NCI-H226 (cell line): ENCODE results near the gene TMEM62.
"Not testable (repeated sequence)": the region's sequence is repeated elsewhere in the genome, so short reads cannot be mapped to it uniquely, and the experiment has no call there.

Experiments
- DNase-seq: peaks from one replicate; pipeline ENCODE4 v3.0.0-alpha.2; 2015

Gene TMEM62

DNA sequence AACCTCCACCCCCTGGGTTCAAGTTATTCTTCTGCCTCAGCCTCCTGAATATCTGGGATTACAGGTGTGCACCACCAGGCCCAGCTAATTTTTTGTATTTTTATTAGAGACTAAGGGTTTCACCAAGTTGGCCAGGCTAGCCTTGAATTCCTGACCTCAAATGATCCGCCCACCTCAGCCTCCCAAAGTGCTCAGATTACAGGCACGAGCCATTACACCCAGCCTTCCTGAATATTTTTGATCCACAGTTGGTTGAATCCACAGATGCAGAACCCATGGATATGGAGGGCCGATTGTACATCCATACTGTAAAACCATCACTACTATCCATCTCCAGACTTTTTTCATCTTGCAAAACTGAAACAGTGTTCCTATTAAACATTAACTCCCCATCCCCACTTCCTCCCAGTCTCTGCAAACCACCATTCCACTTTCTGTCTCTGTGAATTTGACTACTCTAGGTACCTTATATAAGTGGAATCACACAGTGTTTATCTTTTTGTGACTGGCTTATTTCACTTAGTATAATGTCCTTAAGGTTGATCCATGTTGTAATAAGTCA lies 8.2 kb upstream of the TMEM62 start:
- DNase-seq = no peak

DNA sequence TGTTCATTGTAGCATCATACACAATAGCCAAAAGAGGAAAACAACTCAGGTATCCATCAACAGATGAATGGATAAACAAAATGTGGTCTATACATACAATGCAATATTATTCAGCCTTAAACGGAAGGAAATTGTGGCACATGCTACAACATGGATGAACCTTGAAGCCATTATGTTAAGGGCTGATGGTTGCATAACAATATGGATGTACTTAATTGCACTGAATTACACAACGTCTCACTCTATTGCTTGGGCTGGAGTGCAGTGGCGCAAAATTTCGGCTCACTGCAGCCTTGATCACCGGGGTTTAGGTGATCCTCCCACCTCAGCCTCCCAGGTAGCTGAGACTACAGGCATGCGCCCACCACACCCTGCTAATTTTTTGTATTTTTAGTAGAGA lies 7.0 kb upstream of the TMEM62 start:
- DNase-seq = no peak

DNA sequence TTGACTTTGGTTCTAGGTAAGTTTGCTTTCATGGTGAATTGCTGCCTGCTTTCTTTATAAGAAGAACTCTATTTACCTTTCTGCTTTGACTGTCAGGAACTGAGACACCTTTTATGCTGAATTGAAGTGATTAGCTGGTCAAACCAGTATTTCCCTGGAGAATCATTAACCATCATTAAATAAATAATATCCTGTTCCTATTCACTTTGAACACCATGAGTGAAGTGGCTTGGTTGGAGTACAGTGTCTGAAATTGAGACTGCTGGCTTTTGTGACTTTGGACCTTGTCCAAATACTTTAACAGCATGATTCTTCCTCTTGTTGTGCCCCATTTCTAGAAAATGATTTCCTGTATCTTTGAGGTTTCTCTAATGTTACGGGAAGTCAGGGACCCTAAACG lies 5.6 kb upstream of the TMEM62 start:
- DNase-seq = no peak

DNA sequence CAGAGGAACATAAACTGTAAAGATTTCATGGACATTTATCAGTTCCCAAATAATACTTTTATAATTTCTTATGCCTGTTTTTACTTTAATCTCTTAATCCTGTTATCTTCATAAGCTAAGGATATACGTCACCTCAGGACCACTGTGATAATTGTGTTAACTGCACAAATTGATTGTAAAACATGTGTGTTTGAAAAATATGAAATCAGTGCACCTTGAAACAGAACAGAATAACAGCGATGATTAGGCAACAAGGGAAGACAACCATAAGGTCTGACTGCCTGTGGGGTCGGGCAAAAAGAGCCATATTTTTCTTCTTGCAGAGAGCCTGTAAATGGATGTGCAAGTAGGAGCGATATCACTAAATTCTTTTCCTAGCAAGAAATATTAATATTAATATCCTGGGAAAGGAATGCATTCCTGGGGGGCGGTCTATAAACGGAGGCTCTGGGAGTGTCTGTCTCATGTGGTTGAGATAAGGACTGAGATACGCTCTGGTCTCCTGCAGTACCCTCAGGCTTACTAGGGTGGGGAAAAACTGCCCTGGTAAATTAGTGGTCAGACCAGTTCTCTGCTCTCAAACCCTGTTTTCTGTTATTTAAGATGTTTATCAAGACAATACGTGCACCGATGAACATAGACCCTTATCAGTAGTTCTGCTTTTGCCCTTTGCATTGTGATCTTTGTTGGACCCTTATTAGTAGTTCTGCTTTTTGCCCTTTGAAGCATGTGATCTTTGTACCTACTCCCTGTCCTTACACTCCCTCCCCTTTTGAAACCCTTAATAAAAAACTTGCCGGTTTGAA lies 5.0 kb upstream of the TMEM62 start:
- not testable (repeated sequence) for DNase-seq

DNA sequence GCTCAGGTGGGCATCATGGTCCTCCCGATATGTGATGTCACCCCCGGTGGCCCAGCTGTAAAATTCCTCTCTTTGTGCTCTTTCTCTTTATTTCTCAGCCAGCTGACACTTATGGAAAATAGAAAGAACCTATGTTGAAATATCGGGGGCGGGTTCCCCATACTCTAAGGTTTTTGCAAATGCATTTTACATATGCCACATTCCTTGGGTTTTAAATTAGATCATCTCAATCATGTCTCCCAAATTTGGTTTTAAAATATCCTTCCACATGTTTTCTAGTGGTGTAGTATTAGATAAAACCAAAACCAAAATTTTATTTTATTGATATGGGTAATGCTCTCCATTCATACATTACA lies 4.4 kb upstream of the TMEM62 start:
- DNase-seq = no peak

DNA sequence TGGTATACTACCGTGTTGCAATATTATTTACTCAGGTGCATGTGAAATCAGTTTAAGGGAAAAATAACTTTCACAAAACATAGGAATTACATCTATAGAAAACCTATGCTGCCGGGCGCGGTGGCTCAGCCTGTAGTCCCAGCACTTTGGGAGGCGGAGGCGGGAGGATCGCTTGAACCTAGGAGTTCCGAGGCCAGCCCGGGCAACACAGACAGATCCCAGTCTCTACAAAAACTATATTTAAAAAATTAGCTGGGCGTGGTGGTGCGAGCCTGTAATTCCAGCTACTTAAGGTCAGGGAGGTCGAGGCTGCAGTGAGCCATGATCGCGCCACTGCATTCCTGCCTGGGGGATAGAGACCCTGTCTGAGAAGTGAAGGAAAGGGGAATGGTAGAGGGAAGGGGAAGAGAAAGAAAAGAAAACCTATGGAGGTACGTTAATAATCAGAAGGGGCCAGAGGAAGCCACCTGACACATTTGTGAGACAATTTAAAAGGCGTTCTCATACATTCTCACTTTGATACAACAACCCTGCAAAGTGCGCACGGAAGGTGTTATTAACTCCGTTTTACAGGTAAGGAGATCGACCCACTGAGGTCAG lies 456 bp upstream of the TMEM62 start:
- DNase-seq = no peak

DNA sequence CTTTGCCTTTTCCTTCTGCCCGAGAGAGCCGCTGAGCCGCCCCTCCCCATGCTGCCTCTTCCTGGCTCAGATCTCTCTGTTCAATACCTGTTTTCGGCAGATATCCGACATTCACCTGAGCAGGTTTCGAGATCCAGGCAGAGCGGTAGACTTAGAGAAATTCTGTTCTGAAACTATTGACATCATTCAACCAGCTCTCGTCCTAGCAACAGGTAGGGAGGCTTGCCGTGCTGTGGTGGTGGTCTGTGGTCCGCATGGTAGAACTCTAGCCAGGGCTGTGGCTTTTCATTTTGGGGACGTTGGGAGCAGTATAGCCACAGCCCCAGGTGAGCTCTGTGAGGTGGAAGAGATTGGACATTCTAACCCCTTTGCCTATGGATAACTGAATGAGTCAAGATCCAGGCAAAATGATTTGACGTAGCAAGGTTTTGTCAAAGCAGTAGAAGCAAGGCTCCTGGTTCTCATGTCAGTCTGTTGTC lies 810 bp downstream of the TMEM62 start:
- no peak for DNase-seq

DNA sequence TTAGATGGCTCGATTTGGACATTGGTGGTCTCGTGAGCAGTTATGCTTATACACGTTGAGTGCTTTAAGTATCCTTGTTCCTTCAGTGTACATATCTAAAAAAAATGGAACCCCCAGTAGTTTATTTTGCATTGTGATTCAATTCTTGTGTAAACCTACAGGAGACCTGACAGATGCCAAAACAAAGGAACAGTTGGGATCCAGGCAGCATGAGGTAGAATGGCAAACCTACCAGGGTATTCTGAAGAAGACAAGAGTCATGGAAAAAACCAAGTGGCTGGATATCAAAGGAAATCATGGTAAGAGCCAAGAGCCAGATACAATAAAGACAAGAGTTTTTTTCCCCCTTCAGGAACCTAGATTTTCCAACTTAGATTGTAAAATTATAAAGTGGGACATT lies 2.0 kb downstream of the TMEM62 start:
- no peak for DNase-seq

DNA sequence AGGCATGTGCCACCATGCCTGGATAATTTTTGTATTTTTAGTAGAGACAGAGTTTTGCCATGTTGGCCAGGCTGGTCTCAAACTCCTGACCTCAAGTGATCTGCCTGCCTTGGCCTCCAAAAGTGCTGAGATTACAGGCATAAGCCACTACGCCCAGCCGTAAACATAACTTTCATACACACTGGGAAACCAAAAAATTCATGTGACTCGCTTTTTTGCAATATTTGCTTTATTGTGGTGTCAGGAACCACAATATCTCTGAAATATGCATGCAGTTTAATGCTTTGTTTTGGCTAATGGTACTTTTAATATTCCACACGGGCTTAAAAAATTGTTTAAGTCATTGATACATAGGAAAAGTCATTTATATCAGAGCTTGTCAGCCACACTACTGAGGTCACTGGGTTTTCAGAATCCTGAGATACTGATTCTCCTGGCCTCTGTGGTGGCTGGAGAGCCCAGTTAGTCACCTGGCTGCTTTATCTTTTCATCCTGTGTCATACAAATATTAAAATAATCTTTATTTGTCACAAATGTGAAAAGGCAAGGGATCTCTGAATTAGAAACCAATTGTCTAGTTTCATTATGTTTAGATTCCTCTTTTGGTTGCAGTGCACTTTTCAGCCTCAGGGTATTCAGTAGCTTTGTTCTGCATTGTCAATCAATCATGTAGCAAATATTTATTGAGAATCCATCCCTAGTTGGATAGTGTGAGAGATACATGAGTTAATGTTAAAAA lies 10.0 kb downstream of the TMEM62 start:
- no peak for DNase-seq

DNA sequence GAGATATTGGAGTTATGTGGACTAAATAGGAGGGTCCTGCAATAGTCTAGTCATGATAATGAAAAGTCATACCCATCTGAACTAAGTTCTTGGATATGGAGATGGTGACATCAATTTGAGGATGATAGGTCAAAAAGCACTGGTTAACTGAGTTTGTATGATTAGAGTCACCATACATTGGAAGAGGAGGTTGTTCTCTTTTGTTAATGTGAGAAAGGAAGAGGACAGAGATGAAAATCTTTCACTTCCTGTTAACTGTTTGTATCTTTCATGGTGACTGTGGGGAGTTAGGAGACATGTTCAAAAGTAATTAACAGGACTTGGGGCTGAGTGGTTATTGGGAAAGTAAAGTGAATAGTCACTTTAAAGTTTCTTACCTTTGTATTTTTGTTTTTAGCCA lies 11.1 kb downstream of the TMEM62 start:
- DNase-seq = no peak

DNA sequence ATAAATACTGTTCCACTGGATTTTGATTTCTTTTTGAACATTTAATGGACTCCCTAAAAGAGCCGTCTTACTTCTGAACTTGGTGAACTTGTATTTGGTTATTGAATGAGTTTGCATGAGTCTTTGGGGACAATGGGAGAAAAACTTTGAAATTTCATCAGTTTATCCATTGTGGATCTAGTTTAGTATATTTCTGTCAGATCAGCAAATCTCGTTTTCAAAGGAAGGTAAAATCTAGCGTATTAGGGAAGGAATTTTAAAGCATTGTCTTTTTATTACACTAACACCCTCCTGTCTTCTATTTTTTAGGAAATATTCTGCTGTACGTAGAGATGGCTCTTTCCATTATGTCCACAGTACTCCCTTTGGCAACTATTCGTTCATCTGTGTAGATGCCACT lies 12.8 kb downstream of the TMEM62 start:
- no peak for DNase-seq

DNA sequence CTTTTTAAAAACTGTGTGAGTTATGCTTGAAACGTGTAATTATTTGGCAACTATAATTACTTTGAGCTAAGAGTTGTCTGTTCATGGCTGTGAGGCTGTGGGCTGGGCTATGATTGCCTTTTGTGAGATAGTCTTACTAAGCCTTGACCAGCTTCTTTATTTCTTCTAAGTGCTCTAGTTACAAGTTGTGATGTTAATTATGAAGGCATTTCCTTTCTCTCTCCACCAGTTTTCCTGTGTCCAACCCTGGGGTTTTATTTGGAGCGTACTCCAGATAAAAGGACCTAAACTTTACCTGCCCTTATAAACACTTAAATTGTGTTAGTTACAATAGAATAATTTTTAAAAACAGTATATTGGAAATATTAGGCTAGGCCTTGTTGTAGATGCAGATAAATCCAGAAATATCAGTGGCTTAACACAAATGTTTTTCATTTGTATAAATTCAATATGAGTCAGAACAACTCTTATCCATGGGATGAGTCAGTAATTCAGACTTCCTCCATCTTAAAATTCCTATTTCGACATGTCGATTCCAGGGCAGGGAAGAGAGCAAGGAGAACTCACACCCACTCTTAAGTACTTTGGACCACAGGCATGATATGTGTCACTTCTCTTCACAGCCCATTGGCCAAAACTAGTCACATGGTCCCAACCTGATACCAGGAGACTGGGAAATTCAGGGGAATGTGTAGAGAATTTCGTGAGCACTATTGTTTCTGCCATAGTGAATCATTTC lies 17.0 kb downstream of the TMEM62 start:
- DNase-seq = peak; percentile 94

DNA sequence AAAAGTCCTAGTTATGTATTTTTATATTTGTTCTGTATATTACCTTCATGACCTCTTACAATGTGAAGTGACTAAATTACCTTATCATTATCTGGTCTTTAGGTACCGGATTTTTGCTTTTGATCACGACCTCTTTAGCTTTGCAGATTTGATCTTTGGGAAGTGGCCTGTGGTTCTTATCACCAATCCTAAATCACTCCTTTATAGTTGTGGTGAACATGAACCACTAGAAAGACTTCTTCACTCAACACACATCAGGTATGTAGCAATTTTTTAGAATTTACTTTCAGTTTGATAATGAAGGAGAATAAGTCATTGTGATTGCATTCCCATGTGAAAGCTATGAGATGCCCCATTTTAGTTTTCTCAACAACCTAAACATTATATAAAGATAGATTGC lies 18.3 kb downstream of the TMEM62 start:
- DNase-seq = peak; percentile 9

DNA sequence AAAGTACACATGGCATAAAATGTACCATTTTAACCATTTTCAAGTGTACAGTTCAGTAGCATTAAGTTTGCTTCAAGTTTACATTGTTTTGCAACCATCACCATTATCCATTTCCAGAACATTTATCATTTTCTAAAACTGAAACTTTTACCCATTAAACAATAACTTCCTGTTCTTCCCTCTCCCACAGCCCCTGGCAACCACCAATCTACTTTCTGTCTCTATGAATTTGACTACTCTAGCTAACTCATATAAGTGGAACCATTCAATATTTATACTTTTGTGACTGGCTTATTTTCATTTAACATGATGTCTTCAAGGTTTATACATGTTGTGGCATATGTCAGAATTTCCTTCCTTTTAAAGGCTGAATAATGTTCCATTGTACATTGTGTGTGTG lies 19.9 kb downstream of the TMEM62 start:
- no peak for DNase-seq

DNA sequence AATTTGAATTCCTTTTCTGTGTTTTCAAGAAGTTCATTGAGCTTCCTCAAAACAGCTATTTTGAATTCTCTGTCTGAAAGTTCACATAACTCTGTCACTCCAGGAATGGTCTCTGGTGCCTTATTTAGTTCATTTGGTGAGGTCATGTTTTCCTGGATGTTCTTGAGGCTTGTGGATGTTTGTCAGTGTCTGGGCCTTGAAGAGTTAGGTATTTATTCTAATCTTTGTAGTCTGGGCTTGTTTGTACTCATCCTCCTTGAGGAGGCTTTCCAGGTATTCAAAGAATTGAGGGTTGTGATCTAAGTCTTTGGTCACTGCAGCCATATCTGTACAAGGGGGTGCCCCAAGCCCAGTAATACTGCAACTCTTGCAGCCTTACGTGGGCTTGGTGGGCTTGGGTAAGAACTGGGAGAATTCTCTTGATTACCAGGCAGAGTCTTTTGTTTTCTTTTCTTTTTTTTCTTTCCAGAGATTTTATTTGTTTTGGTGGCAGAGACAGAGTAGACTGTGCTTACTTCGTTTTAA lies 32.5 kb downstream of the TMEM62 start:
- DNase-seq = no peak

DNA sequence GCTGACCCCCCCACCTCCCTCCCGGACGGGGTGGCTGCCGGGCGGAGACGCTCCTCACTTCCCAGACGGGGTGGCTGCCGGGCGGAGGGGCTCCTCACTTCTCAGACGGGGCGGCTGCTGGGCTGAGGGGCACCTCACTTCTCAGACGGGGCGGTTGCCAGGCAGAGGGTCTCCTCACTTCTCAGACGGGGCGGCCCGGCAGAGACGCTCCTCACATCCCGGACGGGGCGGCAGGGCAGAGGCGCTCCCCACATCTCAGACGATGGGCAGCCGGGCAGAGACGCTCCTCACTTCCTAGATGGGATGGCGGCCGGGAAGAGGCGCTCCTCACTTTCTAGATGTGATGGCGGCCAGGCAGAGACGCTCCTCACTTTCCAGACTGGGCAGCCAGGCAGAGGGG lies 33.9 kb downstream of the TMEM62 start:
- not testable (repeated sequence) for DNase-seq

DNA sequence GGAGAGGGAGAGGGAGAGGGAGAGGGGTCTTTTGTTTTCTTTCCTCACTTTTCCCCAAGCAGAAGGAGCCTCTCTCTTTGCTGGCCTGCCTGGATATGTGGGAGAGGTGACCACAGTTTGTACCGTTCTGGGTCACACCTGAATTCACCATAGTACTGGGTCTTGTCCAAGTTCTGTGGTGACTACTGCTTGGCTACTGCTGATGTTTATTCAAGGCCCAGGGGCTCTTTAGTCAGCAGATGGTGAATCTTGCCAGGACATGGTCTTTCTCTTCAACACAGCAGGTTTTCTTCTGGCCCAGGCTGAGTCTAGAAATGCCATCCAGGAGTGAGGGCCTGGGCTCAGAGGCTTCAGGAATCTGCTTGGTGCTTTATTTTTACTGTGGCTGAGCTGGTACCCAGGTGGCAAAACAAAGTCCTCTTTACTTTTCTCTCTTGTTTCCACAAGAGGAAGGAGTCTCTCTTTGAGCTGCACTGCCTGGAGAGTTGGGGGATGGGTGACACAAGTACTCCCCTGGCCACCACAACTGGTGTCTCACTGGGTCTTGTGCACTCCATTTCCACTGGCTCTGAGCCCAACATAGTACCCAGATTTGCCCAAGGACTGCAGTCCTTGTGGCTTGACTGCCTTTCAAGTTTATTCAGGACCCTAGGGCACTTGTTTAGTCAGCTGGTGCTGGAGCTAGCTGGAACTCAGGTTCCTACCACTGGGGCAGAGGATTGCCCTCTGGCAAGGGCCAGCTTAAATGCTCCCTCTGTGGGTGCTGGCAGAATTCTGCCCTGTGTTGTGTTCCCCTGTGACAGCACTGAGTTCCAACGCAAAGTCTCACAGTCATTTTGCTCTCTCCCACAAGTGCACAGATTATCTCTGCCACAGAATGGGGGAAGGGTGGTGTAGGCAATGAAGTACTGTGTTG lies 35.1 kb downstream of the TMEM62 start:
- peak; percentile 7 for DNase-seq

DNA sequence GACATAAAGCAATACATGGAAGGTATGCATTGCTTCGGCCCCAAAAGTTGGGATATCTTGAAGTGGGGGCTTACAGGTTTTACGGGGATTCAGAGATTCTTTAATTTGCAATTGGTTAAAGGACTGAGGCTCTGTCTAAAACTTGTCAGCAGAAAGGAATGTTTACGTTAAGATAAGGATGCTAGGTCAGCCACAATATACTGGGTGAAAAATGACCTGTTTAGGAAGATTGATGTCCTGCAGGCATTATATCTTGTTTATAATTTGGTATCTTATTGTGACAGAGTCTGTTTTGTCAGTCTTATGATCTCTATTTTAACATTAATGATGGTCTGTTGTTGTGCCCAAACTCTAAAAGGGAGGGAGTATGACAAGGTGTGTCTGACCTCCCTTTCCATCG lies 36.5 kb downstream of the TMEM62 start:
- DNase-seq = peak; percentile 43

DNA sequence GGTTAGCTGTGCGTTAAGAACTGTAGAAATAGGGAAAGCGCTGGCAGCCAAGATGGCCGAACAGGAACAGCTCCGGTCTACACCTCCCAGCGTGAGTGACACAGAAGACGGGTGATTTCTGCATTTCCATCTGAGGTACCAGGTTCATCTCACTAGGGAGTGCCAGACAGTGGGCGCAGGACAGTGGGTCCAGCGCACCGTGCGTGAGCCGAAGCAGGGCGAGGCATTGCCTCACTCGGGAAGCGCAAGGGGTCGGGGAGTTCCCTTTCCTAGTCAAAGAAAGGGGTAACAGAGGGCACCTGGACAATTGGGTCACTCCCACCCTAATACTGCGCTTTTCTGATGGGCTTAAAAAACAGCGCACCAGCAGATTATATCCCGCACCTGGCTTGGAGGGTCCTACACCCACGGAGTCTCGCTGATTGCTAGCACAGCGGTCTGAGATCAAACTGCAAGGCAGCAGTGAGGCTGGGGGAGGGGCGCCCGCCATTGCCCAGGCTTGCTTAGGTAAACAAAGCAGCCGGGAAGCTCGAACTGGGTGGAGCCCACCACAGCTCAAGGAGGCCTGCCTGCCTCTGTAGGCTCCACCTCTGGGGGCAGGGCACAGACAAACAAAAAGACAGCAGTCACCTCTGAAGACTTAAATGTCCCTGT lies 42.4 kb downstream of the TMEM62 start:
- not testable (repeated sequence) for DNase-seq

DNA sequence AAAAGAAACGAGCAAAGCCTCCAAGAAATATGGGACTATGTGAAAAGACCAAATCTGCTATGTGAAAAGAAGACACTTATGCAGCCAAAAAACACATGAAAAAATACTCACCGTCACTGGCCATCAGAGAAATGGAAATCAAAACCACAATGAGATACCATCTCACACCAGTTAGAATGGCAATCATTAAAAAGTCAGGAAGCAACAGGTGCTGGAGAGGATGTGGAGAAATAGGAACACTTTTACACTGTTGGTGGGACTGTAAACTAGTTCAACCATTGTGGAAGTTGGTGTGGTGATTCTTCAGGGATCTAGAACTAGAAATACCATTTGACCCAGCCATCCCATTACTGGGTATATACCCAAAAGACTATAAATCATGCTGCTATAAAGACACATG lies 43.8 kb downstream of the TMEM62 start:
- DNase-seq = not testable (repeated sequence)

DNA sequence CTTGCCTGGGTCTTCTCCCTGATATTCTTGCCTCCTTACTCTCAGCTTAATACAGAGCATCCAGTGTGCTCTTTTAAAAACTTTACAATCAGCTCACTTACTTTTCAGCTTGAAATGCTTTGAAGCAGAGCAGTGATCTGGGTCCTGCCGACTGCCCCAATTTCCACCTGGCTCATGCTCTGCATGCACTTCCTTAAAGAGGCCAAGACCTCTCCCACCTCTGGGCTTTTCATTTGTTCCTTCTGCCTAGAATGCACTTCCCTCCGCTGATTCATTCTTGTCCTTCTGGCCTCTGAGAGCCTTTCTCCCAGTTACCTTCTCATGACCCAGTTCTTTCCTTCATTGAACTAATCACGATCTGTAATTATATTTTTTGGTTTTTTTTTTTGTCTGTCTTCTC lies 49.9 kb downstream of the TMEM62 start:
- DNase-seq = no peak
